ENCODE measurements around the gene PLA2G3. TPM values are rescaled to one million over a fixed set of nuclear protein-coding genes. Genes with fewer than 3 reads are reported as not detected.

Gene PLA2G3
- total RNA-seq, 3 donors from 2014 or later (not counting 1 experiment from before 2014, with no cell fraction given): not detected

GRCh38 chr22:31090217-31091085, 49.9 kb downstream of the PLA2G3 start:
- H3K4me3 Mint-ChIP-seq: no peak overlapping the region
- H3K4me1 Mint-ChIP-seq: peaks cover 0 to under 1% of the 10 kb centered on the region in 2 donors
- WGBS (ENCODE audit: insufficient coverage): 96% methylated on average over 14 of the region's 15 CpGs
- Histone ChIP-seq H3K9me3 (ENCODE audit: control insufficient read depth, insufficient read depth, low read length) (no peaks in the 10 kb centered on the region), H3K27me3 (ENCODE audit: control insufficient read depth, insufficient read depth, low read length) (no peaks in the 10 kb centered on the region), H3K36me3 (ENCODE audit: control insufficient read depth, insufficient read depth, low read length) (no peaks in the 10 kb centered on the region), H3K27ac (ENCODE audit: low read length) (no peak overlapping the region), H3K4me1 (ENCODE audit: control insufficient read depth, insufficient read depth, low read length) (peaks cover 9% of the 10 kb centered on the region), H3K4me3 (ENCODE audit: low read length) (no peak overlapping the region)
- no peak for TF ChIP-seq CTCF (IDR thresholded peaks at IDR 0.05)
- H3K9me3 Mint-ChIP-seq: no peaks in the 10 kb centered on the region
- DNase-seq (no peak), ATAC-seq (no peak)
- no peaks in the 10 kb centered on the region for H3K36me3 Mint-ChIP-seq
- H3K27me3 Mint-ChIP-seq (ENCODE audit: low read depth in 2 of 2): no peaks in the 10 kb centered on the region
- intact Hi-C loops (cut with micrococcal nuclease): no loop called here
- H3K27ac Mint-ChIP-seq: no peak overlapping the region

GRCh38 chr22:31089160-31090100, 50.9 kb downstream of the PLA2G3 start:
- Histone ChIP-seq H3K4me1 (ENCODE audit: control insufficient read depth, insufficient read depth, low read length) (peaks cover 14% of the 10 kb centered on the region), H3K27ac (ENCODE audit: low read length) (no peak overlapping the region), H3K36me3 (ENCODE audit: control insufficient read depth, insufficient read depth, low read length) (no peaks in the 10 kb centered on the region), H3K4me3 (ENCODE audit: low read length) (no peak overlapping the region), H3K9me3 (ENCODE audit: control insufficient read depth, insufficient read depth, low read length) (no peaks in the 10 kb centered on the region), H3K27me3 (ENCODE audit: control insufficient read depth, insufficient read depth, low read length) (no peaks in the 10 kb centered on the region)
- Mint-ChIP-seq H3K4me3 (no peak overlapping the region), H3K27ac (no peak overlapping the region), H3K9me3 (no peaks in the 10 kb centered on the region), H3K27me3 (ENCODE audit: low read depth in 2 of 2) (no peaks in the 10 kb centered on the region), H3K36me3 (no peaks in the 10 kb centered on the region), H3K4me1 (peaks cover 1 to 6% of the 10 kb centered on the region in 2 donors)
- peak; percentile 47 for TF ChIP-seq CTCF (IDR thresholded peaks at IDR 0.05)
- peak in 1 of 2 donors; percentile 65 for DNase-seq
- intact Hi-C loops (cut with micrococcal nuclease): loop anchor here (1.0 to 10.0 kb wide), 2 partner anchors 142 to 1385 kb away; partner anchors contain the start of gene FBXO7
- 75% methylated on average over 8 of the region's 9 CpGs for WGBS (ENCODE audit: insufficient coverage)
- no peak for ATAC-seq

DNA sequence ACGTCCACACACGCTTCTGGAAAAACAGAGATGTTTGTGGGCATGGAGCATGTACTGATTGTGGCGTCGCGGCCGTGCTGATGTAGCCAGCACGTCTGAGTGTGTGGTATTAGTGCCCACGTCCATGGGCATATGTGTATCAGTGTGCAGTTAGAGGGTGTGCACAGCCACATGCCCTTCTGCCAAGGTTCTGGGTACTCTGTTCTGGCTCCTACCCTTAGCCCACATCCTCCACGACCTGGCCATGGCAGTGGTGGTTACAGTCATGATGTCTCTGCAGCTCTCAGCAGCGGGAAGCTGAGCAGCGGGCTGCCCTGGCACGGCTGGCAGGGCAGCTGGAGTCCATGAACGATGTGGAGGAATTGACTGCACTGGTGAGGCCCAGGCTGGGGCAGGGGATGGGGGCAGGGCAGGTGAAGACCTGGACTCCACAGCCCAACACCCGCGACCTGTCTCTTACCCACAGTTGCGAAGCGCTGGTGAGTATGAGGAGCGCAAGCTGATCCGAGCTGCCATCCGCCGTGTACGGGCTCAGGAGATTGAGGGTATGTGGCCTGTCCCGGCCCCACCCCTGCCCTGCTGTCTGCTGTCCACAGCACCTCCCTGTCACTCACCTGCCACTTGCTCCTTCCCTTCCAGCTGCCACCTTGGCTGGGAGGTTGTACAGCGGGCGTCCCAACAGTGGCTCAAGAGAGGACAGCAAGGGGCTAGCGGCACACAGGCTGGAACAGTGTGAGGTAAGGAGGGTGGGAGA, 51.9 kb downstream of the PLA2G3 start:
- no peaks in the 10 kb centered on the region for H3K9me3 ChIP-seq (ENCODE audit: control insufficient read depth, insufficient read depth, low read length)
- no peak for DNase-seq
- no peak for TF ChIP-seq CTCF (IDR thresholded peaks at IDR 0.05)
- Mint-ChIP-seq H3K4me1 (peaks cover 6 to 14% of the 10 kb centered on the region in 2 donors), H3K36me3 (no peaks in the 10 kb centered on the region), H3K9me3 (no peaks in the 10 kb centered on the region), H3K4me3 (no peak overlapping the region), H3K27me3 (ENCODE audit: low read depth in 2 of 2) (no peaks in the 10 kb centered on the region), H3K27ac (no peak overlapping the region)
- intact Hi-C loops (cut with micrococcal nuclease): loop anchor here (10.0 kb wide), 1 partner anchor 1386 kb away; the partner anchor contains the start of gene FBXO7
- WGBS (ENCODE audit: insufficient coverage): 96% methylated on average over 26 of the region's 26 CpGs
- H3K4me1 ChIP-seq (ENCODE audit: control insufficient read depth, insufficient read depth, low read length): peaks cover 23% of the 10 kb centered on the region
- H3K27me3 ChIP-seq (ENCODE audit: control insufficient read depth, insufficient read depth, low read length): no peaks in the 10 kb centered on the region
- no peak overlapping the region for H3K27ac ChIP-seq (ENCODE audit: low read length)
- no peaks in the 10 kb centered on the region for H3K36me3 ChIP-seq (ENCODE audit: control insufficient read depth, insufficient read depth, low read length)
- no peak overlapping the region for H3K4me3 ChIP-seq (ENCODE audit: low read length)
- no peak for ATAC-seq

All from natural killer cell (primary cell).